OCI-M1 (cell line): ENCODE results near the gene MYT1.
A peak's percentile ranks its signal among the peaks of the same experiment; 100 is the strongest.

Experiments
- DNase-seq: peaks from one replicate; lab custom pipeline; 2025; lab: John Stamatoyannopoulos, UW

MYT1 gene

DNA sequence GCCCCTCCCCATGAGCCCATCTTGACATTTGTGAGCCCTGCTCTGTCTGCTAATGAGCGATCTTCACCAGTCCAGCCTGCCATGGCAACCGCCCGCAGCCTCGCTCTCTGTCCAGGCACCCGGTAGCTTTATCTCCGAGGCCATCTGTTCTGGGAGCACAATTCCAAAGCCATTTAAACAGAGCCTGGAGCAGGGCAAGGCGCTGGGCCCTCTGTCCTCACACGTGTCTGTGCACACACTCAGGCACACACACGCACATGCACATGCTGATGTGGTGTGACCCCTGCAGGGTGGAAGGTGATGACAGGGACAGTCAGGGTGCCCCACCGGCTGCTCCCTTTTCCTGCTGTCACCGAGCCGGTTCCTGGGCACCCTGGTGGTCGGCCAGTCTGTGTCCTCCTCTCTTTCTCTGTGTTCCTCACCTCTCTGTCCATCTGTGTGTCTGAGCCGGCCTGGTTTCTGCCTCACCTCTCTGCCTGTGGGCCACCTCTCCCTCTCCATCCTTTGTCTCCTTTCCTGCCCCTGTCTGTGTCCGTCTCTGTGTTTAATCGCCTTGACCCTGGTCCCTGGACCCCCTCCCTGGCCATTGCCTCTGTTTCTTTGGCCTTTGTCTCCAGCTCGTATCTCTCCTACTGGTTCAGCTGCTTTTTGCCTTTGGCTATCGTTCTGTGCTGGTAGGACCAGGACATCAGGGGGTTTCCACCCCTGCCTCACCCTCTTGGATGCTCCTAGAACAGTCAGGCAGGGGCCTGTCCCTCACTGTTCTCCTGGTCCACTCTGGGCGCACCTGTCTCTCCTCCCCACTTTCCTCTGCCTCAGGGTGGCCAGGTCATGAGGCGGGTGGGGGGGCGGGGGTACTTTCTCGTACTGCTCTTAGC, 8.8 kb upstream of the MYT1 start:
- DNase-seq, result no peak

DNA sequence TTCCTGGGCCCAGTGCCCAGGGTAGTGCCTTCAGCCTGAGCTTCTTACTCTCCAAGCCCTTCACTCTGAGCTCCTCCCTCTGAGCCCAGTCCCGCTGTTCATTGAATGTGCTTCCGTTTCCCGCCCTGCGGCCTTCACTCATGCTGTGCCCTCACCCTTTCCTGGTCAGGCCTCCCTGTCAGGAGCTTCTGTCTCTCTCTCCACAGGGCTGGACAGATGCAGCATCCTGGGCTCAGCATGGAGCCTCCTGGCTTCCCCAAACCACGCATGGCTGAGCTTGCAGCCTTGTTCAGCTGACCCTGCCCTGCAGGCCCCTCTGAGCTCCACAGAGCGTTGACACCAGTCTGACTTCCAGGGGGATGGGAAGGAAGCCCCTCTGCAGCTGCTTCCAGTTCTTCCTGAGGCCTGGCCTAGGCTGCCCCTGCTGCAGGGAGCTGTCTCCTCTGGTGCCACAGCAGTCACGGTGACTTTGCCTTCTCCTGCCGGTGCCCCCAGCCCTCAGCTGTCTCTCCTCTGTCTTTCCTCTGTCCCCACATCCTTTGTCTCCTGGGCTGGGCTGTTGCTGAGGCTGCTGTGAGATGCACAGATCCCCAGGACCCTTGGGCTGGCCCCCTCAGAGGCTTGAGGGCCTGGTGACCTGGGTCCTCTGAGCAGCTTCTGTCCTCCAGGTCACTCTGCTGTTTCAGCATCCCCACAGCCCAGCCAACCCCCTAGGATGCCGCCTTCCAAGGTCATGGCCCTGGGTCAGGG, 7.9 kb upstream of the MYT1 start:
- no peak for DNase-seq

DNA sequence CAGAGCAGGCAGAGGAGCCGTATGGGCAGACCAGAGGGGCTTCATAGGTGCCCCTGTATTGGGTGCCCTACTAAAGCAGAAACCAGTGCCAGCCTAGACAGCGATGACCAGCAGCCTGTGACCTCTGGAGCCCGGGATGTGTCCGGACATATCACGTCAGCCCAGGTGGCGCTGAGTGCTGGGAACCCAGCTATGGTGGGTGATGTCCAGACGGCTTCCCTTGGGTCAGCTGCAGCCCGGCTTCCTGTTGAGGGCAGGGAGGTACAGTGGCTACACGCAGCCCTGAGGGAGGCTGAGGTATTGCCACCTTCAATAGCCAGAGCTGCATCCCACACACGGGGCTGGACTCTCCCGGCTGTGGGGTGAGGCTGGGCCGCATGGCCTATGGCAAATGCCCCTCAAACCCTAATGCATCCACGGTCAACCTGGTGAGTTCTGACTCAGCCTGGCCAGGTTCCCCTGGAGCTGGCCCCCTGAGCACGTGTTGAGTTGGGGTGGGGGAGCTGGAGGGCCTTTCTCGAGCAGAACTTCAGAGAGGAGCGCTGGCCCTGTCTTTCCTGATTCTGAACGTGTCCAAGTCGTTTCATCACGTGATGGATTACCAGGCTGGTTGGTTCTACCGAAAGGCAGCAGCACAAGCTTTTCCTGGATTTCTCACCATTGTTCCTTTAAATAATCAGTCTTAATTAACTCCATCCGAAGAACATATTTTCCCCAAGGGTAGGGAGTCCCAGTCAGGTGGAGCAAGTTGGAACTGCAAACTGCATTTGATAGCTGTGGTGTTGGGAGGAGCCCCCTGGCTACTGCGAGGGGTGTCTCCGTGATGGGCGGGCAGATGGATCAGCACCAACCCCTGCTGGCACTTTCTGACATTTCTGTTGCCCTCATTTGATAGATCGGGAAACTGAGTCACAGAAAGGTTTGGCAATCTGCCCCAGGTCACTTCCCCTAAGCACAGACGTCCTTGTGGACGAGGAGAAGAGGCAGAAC, 7.1 kb upstream of the MYT1 start:
- DNase-seq, result no peak

DNA sequence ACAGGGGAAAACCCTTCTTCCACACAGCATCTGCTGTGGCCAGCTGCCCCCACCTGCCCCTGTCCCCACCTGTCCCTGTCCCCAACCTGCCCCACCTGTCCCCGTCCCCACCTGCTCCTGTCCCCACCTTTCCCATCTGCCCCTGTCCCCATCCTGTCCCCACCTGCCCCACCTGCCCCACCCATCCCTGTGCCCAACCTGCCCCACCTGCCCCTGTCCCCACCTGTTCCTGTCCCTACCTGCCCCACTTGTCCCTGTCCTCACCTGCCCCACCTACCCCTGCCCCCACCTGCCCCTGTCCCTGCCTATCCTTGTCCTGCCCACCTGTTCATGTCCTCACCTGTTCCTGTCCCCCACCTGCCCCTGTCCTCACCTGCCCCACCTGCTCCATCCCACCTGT, 6.4 kb upstream of the MYT1 start:
- DNase-seq, result no peak

DNA sequence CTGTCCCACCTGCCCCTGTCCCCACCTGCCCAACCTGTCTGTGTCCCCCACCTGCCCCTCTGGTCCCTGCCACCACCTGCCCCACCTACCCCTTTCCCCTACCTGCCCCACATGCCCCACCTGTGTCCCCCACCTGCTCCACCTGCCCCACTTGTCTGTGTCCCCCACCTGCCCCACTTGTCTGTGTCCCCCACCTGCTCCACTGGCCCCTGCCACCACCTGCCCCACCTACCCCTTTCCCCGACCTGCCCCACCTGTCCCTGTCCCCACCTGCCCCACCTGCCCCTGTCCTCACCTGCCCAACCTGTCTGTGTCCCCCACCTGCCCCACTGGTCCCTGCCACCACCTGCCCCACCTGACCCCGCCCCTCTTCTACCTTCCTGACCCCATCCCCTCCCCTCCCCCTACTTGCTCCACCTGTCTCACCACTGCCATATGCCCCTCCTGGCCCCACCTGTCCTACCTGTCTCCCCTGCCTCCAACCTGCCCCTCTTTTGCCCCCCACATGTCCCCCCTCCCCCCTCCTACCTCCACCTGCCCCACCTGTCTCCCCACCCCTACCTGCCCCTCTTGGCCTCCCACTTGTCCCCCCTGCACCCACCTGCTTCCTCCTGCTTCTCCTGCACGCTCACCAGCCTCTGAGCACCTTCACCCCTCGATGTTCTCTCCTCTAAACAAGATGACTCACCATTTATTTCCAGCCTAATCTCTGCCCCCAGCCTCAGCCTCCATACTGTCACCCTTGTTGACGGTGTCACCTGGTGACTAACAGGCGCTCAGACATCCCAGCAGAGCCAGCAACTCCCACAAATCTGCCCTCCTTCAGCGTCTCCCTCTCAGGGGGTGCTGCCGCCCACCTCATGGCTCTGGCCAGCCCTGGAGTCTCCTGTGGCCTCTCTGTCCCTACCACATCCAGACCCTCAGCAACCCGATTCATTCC, 5.6 kb upstream of the MYT1 start:
- DNase-seq, result no peak

DNA sequence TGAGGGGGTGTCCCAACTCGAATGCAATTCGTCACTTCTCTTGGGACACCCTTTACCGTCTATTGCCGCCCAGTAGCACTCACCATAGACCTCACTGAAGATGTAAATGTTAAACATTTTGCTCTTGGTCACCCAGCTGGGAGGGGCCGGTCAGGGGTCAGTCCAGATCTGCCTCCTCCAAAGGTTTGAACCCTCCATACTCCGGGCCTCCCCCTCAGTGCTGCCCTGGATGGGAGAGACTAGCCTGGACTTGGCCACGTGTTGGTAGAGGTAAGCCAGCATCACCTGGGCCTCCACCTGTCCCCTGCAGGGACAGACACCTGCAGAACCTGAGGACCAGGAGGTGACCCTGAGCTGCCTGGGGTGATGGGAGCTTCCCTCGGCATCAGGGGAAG, 5.0 kb upstream of the MYT1 start:
- DNase-seq, result no peak

DNA sequence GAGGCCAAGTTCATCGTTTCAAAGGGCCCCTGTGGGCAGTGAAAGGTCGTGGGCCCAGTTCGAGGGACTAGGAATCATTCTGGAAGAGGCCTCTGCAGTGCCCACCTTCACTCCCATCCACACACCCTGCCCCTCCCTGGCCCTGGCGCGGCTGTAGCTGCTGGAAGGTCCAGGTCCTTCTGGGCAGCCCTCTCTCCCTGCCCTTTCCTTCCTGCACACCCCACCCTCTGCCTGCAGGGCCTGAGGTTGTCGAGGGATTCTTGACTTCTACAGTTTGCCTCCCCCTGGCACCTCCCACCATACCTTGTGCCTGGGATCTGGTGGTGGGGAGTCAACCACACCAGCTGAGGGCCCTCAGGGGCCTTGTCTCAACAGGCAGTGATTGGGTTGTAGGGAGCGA, 4.5 kb upstream of the MYT1 start:
- DNase-seq, result no peak

DNA sequence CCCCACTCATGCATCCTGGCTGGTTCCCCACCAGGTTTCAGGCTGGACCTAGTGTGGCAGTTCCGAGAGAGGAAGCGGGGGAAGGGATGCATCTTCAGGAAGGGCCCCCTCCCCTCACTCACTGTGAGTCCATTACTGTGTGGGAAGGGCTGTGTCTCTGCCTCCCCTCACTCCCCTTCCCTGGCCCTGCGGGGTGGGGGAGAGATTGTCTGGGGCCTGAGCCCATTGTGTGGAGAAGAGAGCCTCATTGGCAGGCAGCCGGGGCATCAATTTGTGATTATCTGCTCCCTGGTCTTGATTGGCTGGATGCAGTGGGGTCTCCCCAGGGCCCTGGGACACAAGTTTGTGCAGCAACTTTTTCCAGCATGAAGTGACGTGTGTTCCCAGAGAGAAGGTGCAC, 4.1 kb upstream of the MYT1 start:
- no peak for DNase-seq

DNA sequence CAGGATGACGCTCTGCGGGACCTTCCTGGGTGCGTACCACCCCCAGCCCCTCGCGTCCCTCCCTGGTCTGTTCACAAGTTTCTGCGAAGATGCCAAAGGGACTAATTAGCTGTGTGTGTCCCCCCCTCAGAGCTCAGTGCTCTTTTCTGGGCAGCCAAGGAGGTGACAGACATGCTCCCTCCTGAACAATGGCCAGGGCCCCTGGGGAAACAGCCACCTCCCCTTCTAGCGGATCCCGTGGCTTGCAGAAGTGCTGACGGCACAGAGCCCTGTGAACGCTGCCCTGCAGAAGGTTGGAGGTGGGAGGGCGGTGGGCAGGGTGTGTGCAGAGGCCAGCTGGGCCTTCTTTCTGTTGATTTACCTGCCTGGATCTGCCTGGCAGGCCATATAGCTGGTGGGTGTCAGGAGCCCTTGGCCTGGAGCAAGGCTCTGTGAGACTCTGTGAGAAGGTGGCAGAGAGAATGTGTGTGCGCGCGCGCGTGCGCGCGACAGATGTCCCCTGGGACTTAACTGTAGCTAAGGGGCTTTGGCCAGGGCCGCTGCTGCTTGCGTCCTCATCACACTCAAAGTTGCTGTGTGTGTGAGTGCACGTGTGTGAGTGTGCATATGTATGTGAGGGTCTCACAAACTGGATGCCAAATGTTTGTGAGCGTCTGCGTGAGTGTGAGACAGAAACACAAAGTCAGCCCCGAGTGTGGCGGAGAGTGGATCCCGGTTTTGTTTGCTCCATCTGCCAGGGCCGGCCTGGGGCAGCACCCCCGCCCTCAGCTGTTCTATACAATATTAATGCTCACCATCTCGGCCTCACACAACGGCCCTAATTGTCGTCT, 3.5 kb upstream of the MYT1 start:
- DNase-seq, result no peak

DNA sequence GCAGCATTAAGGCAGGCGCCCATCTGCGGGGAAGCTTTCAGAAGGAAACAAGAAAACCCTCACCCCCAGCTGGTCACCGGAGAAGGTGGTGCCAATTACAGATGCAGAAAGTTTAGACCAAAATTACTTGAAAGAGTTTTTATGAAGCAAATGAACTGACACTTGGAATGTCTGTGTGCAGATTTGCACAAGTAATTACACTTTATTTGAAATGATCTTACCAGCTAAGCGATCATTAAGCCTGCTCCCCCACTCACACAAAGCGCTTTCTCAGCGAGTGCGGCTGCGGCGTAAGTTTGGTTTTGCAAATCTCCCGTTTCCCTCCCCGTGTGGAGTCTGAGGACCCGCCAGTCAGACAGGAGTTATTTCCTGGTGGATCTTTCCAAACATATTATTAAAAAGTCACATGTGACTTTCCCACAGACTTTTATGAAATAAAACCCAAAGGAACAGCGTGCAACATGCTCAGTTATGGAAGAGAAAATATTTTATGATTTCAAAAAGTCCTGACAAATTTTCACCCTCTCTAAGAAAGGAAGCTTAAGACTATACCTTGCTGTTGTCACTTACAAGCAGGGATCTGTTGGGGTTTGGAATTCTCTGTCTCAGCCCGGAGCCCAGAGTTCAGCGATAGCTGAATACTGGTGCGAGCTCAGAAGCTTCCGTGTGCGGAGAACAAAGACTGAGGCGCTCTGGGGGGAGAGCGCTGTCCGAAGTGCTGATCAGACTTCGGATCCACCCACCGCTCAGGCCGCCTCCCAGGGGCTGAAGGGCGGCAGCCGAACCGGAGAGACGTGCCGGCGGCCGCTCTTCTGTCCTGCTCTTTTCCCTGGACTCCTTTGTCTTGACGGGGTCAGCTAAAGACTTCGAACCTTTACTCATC, 2.7 kb upstream of the MYT1 start:
- peak; percentile 10 for DNase-seq

DNA sequence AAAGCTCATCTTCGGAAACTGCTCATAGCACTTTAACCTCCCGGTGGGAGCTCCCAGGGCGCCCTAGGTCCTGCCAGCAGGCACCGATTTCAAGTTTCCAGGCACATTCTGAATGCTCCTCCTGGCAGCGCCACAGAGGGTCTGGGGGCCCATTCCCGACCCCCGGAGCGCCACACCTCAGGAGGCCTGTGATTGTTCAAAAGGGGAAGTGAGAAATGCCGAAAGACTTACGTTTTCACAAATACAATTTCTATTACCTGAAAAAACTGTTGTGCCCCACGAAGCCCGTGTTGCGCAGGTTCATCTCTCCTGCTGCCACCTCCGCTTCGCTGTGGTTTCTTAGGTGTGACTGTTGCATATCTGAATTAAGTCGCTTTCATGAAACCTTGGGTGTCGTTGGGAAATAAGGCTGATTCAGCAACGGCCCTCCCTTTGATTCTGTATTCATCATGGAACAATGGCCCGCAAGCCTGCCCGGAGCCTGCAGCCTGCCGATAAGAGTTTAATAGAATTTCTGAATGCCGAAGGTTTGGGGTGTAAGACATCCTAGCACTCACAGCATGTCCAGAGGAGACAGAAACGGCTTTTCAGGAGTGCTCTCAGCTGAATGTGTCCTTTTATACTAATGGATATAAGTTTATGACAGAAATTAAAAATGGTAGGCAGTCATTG, 1.9 kb upstream of the MYT1 start:
- no peak for DNase-seq

DNA sequence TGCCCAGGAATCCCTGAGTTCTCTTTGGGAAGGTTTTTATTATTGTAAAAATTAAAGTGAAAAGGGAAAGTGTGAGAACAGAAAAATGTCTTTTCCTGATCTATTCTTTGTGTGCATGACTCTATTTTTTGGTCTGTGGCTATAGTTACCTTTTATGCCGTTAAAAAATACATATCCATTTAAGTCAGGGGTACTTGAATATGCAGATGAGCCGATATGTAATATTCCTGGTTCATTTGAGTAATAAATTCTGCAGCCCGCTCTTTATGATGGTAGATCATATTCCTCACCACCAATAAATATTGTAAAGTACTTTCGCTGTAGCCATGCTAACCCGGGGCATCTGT, 503 bp upstream of the MYT1 start:
- no peak for DNase-seq

DNA sequence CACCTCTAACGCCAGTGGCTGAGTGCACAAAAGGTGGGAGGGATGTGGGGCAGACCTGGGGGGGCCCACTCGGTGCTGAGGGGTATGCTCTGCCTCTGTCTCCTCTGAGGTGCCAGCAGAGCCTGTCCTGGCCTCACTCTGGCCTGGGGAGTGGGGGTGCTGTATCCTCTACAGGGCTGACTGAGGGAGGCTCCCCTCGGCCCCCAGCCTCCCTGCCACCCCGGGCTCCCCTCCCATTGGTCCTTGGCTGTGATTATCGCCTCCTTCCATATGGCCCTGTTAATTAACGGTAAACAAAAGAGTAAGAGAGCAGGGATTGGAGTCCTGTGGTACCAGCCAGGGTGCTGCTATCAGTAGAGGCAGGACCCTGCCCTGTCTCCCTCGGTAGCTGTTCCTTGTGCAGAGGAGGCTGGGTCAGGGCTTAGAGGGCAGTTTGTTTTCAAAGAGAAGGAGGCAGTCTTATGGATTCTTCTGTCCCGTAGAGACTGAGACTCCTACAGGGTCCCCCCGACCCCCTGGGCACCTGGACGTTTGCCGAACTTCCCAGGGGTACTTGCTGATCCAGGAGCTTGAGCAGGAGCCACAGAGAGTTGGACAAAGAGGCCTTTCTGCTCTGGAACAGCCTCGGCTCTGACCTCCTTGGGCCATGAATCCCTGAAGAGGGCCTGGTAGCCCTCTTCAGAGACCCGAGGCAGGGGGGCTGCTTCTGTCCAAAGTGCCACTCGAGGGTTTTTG, 1.8 kb downstream of the MYT1 start:
- DNase-seq, result no peak

DNA sequence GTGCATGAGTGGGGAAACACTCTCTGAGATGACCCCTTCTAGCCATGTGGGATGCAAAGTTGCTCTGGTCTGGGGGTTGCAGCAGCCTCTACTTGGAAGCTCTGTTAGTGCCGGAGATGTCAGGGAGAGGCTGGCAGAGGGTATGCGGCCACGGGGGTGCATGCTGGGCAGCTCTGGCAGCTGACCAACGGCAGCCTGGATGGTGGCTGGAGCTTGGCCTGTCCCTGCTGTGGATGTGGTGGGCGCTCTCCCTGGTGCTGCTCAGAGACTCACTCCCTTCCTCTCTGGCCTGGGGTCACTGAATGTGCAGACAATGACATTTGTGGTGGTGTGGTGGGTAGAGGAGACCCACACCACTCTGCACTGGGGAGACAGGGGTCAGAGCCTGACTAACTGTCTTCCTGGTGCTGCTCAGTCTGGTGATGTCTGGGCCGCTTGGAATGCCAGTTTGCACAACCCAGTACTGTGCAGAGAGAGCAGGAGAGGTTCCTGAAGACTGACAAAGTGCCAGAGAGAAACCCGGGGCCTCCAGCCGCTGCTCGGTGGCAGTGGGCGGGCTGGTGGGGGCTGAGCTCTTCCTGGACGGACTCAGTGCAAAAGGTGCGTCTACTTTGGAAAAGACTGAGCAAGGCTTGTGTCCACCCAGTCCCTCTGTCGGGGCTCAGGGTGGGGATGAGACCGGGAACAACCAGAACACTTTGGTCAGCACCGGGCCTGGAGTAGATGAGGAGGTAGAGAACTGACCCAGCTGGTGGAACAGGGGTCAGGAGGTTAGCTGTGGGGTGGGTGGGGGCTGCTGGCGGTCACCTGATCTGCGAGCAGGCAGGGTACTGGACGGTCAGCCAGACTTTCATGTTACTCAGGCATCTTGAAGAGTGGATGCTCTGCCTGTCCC, 2.7 kb downstream of the MYT1 start:
- DNase-seq, result no peak

DNA sequence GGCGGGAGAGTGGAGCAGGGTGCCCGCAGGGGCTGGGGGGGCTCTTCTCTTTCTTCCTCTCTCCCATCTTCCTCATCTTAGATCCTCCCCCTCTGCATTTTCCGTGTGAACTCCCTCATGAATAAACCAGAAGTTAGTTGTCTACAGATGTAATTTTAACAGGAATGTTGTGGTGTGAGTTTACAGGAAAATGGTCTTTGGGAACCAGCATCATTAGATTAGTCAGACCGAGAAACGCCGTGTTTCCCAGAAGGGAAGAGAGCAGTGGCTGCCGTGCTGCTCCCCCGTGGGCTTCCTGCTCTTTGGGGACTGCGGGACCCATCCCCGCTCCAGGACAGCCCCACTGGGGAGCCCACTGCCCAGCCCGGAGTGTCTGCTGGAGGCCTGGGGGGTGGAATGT, 3.4 kb downstream of the MYT1 start:
- no peak for DNase-seq

DNA sequence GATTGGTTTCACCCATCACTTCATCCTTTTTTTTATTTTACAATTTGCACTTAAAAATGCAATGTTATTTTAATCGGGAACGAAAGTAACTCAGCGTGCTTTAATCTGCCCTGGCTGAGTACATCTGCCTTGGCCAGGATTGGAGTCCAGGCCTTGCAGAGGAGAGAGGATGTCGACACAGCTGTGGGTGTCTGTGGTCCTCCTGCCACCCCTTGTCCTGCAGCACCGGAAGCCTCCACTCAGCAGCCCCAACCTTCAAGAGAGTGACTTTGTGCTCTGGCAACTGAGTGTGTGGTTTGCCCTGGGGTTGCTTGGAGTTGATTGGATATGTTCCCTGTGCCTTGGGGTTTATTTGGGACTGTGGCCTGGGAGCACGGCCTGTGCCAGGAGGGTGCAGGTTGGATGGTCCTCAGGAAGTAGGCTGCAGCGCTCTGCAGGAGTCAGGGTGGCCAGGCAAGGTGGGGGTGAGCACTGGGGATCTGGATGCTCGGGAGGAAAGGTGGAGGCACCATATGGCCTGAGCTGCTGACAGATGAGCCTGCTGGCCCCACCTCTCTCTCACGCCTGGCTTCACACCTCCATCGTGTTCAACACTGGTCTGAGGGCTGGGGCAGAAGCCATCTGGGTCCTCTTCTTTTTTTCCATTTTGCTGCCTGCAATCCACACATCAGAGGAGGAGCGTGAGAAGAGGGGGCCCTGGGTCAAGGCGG, 4.3 kb downstream of the MYT1 start:
- no peak for DNase-seq
